ENCODE measurements around the gene NTN4.
"Not testable (repeated sequence)": the region's sequence is repeated elsewhere in the genome, so short reads cannot be mapped to it uniquely, and the experiment has no call there.

Gene NTN4

DNA sequence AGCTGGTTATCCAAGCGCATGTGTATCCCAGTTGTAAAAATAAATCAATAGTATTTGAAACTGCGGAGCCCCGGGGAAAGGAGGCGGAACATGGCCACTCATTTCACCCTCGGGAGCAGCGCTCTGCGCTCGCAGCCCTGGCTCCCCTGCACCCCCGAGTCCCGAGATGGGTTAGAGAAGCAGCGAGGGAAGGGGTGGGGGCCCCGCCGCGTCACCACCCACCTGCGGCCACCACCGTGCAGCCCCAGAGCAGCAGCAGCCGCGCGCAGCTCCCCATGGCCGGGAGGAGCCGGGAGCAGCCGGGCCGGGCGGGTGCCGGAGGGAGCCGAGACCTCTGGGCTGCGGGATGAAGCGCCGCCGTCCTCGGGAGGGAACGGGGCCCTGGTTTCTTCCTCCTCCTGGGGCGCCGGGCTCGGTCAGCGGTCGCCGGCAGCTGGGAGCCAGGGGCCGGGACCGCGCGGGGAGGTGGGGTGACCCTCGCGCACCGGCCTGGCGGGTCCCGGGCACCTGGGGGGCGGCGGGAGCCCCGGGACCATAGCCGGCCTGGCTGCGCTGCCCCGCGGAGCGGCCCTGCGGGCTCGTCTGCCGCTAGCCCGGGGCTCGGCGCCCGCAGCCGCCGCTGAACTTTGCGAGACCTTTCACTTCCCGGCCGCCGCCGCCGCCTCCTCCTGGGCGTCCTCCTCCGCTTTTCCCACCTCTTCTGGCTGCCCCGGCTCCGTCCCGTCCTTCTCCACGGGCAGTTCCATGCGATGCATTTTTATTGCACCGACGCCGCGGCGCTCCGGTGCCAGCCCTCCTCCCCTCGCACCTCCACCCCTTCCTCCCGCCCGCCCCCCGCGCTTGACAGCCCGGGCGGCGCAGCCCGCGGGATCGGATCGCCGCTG is at the start of gene NTN4:
Gene NTN4 (minus strand): TSS at position 732 of the 884 bp plus-strand sequence. CDS start 455 bp downstream, at position 277.
- DNase-seq (ENCODE audit: low spot score), result peak; percentile 6

DNA sequence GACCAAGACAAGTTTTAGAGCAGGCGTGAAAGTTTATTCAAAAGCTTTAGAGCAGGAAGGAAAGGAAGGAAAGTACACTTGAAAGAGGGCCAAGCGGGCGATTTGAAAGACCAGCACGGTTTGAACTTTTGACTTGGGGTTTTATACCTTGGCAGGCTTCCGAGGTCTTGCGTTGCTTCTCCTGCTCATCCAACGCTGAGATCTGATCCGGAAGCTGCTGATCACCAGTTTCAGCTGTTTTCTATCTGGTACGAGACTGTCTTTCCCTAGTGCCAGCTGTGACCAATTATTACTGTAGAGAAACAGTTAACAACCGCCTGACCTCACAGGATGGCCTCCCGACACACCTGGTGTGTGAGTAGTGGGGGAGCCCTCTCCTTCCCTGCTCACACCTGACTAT is 47.6 kb upstream of the NTN4 start:
- no peak for DNase-seq (ENCODE audit: low spot score)

DNA sequence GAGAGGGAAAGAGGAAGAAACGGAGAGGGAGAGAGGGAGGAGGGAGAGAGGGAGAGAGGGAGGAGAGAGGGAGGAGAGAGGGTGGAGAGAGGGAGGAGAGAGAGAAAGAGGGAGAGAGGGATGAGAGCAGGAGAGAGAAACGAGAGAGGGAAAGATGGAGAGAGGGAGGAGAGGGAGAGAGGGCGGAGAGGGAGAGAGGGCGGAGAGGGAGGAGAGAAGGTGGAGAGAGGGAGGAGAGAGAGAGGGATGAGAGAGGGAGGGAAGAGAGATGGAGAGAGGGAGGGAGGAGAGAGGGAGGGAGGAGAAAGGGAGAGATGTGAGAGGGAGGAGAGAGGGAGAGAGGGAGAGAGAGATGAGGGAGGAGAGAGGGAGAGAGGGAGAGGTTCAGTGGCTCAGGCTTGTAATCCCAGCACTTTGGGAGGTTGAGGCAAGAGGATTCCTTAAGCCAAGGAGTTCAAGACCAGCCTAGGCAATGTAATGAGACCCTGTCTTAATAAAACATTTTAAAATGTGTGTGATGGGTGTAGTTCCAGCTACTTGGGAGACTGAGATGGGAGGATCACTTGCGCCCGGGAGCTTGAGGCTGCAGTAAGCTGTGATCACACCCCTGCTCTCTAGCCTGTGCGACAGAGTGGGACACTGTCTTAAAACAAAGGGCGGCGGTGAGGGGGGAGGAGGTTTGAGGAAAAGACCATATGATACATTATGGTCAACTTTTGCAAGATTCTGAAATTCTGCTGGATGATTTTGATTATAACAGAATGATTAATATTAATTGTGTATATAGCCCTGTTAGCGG is 46.9 kb upstream of the NTN4 start:
- DNase-seq (ENCODE audit: low spot score), result no peak

DNA sequence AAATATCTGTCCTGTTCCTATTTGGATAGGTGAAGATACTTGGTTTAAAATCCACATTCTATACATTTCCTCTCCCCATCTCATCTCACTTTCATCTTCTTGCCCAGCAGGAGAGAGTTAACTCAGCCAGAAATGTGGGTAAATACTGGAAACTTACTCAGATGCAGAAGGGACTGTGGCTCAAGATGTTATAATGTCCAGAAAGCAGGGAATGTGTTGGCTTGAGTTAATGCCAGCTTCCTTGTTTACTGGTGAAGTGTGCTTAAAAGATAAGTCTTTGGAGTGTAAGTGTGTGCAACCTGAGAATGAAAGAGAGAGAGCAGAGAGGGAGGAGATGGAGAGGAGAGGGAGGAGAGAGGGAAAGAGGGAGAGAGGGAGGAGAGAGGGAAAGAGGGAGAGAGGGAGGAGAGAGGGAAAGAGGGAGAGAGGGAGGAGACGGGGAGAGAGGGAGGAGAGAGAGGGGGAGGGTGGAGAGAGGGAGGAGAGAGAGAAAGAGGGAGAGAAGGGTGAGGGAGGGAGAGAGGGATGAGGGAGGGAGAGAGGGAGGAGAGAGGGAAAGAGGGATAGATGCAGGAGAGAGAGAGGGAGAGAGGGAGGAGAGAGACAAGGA is 46.2 kb upstream of the NTN4 start:
- no peak for DNase-seq (ENCODE audit: low spot score)

DNA sequence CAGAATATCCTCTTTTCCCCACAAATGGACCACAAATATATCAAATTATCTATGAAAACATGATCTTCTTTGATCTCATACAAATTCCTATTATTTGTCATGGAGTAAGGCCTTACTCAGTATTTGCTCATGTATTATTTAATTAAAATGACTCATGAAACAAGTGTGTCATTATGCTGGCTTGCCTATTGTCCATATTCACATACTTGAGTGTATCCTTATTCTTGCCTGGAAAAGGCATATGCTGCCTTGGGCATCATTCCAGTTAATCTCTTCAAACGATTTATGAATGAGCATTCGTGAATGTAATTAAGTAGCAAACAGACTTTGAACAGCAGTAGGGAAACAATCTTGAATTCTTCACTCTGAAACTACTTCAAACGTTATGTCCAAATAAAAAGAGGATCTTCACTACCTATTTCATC is 45.6 kb upstream of the NTN4 start:
- DNase-seq (ENCODE audit: low spot score), result no peak

DNA sequence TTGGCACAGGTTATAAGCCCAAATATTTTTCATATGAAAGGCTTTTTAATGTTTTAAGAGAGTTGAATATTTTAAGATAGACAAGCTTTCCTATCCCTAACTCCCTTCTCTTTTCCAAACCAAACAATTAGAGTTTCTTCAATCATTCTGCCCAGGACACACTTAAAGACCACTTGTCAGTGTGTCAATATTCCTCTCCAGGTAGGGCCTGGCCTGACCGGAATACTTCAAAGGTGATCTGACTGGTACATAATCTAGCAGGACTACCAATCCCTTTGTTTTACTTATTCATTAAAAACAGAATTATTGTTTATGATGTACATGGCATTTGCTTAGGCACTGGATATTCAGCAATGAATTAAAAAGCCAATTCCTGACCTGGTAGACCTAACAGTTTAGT is 44.0 kb upstream of the NTN4 start:
- no peak for DNase-seq (ENCODE audit: low spot score)

DNA sequence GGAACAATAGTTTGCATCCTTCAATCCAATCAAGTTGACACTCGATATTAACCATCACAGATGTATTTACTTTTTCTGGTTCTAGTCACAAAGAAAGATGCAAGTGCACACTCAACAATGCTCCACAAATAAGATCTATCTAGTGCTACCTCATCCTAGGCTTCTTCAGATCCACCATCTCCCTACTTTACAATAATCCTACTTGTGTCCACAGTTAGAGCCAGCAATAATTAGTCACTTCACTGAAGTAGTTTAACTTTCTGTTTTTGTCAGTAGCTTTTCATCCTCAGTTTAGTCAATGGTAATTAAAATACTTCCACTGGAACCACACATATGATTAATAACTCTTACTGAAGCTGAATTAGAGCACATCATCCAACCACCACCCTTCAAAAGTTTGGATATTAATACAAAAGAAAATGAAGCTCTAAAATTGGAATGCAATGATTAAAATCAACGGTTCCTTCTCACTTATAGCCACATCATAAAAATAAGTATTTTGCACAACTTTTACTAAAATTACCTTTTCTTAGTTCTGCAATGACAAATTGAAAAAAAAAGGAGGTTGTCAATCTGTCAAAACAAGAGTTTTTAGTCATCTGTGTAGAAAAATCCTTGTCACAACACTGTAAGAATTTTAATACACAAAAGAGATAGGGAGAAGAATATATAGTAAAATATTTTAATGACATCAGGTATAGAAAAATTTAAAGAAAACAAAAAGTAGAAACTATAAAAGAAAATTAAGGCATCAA is 39.9 kb upstream of the NTN4 start:
- DNase-seq (ENCODE audit: low spot score), result no peak

DNA sequence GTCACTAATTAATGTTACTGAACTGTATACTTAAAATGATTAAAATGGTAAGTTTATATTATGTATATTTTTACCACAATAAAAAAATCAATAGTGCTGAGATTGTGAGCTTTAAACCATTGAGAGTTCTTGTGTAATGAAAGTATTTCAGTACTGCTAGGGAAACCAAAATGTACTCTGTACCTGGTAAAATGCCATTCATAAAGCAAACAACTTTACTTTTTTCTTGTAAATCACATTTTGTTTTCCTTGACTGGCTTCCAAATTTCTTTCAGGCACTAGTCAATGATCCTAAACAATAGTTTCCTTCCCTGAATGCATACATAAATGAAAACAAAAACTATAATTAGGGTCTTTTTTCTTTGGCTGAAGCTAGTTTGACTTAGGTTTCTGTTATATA is 38.8 kb upstream of the NTN4 start:
- DNase-seq (ENCODE audit: low spot score), result no peak

DNA sequence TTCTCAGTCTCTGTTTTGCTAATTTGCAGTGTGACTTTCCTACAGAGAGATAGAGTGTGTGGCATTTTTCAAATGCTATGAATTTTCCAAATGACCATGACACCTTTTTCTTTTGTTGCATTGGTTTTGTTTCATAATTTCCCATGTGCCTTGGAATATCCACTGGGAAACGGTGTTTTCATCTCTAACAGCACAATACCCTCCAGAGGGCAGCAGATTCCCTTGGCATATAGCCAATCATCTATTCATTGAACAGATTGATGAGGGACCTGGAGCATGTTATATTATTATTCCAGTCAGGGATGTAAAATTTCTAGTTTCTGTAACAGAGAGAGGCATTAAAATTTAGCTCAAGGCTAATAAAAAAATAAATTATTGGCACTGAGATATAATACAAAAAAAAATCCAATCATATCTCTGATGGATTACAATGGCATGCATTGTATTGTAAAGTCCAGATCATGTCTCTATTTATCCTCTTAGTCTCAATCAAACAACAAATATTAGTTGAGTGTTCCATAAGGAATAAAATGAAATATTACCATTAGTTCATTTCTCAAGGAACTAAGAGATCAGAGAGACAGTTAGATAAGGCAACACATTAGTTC is 29.6 kb upstream of the NTN4 start:
- no peak for DNase-seq (ENCODE audit: low spot score)

DNA sequence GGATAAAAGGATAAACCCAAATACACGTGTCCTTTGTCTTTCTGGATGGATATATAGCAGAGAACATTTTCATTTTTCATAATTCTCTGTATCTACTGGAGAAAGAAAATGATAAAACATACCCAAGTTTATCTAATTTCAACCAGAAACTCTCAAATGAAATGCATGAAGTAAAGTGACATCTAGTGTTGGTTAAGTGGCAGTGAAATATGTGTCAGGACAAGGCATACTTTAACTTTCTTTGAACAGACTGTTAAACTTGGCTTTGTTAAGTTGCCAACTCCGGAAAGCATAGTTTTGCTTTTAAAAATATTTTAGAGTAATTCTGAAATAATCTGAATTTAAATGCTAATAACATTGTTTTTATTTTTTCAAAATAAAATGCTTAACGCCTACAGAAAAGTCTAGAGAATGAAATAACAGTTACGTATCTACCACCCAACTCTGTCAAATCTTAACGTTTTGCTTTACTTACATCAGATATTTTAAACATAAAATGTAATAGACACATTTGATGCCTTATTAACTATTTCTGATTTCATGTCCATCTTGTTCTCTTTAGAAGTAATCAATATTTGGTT is 25.2 kb upstream of the NTN4 start:
- DNase-seq (ENCODE audit: low spot score), result no peak

DNA sequence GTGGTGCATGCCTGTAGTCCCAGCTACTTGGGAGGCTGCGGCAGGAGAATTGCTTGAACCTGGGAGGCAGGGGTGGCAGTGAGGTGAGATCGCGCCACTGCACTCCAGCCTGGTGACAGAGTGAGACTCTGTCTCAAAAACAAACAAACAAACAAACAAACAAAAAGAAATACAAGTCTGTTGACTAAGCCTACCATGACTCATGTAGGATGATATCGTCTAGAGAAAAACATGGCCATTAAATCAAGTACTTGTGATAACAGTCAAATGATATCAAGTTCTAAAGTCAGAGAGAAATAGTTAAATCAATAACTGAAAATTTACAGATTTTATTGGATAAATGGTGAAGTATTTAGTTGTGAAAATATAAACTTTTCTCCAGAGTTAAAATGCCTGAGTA is 21.6 kb upstream of the NTN4 start:
- DNase-seq (ENCODE audit: low spot score), result not testable (repeated sequence)

DNA sequence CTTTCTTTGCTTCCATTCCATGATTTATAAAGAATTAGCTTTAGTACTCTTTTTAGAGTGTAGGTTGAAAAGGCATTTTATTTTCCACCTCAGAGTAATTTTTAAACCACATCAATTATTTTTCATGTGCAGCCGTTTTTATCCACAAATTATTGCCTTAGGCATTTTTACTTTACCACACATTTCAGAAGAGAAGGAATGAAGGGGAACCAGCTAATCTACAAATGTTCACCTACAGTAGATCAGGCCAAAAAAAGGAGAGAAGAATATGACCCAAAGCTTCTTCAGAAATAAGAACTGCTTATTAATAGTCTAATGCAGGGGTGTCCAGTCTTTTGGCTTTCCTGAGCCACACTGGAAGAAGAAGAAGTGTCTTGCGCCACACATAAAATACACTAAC is 19.8 kb upstream of the NTN4 start:
- DNase-seq (ENCODE audit: low spot score), result no peak

DNA sequence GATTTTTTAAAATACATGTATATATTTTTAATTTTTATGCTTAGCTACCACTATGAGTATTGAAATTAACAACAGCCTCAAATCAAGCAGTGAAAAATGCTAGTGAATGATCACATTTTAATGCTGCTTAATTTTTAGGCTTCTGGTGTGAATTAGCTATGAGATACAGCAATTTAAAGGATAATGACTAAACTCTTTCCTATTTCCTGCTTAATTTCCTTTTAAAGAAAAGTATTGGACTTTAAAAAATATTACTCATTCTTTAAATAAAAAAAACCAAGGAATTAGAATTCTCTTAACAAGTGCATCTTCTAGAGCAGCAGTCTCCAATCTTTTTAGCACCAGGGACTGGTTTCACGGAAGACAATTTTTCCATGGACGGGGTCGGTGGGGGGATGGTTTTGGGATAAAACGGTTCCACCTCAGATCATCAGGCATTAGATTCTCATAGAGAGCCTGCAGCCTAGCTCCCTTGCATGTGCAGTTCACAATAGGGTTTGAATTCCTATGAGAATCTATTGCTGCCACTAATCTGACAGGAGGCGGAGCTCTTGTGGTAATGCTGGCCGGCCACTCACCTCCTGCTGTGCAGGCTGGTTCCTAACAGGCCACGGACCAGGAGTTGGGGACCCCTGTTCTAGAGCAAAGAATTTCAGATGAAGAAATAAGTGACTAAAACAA is 18.6 kb upstream of the NTN4 start:
- DNase-seq (ENCODE audit: low spot score), result no peak

DNA sequence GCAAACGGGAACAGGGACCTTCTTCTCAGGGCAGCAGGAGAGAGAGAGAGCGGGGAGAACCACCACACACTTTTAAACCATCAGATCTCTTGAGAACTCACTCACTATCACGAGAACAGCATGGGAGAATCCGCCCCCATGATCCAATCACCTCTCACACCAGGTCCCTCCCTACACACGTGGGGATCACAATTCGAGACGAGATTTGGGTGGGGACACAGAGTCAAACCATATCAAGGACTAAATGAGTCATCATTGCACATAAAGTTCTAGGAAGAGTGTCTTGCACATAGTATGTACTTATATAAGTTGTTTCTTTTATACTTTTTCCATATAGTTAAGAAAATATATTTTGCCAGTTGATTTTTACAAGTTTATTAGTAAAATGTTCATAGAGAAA is 17.6 kb upstream of the NTN4 start:
- DNase-seq (ENCODE audit: low spot score), result peak; percentile 12

DNA sequence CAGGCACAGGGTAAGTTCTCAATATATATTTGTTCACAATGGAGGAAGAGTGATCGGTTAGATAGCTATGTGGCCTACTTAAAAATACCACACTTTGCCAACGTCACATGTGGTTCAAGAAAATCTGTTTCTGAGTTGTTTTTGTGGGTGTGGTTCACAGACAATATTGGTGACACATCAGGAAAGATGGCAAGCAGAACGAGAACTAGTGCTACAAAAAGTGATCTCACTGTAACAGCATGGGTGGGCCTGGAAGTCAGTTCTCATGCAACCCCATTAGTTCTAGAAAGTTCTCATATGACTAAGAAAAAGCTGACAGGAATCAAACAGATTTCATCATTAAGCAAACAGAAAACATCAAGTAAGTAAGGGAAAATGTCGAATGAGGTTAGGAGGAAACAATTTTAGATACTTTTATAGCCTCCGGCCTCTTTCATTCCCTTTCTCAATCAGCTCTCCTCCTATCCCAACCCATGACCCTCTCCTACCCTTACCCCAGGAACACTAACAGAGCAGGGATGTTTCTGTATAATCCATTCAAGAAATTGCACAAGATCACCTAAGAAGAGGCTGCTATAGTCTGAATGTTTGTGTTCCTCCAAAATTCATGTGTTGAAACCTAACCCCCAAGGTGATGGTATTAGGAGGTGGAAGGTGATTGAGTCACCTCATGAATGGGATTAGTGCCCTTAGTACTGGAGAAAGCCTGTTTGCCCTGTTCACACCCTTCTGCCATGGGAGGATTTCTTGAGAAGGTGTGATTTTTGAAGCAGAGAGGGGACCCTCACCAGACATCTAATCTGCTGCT is 15.5 kb upstream of the NTN4 start:
- peak; percentile 59 for DNase-seq (ENCODE audit: low spot score)

DNA sequence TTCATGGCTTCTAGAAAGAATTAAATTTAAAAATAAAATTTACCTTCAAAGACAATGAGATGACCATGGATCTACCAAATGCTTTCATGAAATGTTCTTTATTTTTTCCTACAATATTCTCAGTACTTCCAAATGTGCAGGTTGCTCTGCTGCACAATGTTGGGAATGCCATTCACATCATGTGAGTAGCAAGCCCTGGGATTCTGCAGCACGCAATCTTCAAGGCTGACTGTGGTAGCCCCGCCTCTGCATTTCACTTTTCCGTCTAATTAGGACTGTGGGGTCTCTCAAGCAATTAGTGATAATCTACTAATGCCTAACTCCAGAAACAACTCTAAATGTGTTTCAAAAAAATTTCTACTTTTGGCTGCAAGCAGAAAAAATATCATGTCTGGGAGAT is 13.7 kb upstream of the NTN4 start:
- DNase-seq (ENCODE audit: low spot score), result no peak

DNA sequence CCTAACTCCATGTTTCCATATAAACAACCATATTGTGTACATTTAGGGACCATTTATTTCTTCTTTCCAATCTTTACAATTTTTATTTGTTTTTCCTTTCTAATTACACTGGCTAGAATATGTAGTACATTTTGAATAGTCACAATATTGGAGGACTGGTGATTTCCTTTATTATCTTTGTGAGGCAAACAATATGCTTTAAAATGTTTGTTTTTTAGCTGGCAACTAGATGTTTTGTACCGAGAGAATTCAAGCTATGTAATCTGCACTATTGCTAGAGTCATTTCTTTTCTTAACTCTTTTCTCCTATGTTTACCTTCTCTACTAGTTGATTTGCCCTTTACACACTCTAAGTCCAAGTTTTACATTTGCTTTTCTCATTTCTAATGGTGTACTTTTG is 13.3 kb upstream of the NTN4 start:
- DNase-seq (ENCODE audit: low spot score), result no peak

DNA sequence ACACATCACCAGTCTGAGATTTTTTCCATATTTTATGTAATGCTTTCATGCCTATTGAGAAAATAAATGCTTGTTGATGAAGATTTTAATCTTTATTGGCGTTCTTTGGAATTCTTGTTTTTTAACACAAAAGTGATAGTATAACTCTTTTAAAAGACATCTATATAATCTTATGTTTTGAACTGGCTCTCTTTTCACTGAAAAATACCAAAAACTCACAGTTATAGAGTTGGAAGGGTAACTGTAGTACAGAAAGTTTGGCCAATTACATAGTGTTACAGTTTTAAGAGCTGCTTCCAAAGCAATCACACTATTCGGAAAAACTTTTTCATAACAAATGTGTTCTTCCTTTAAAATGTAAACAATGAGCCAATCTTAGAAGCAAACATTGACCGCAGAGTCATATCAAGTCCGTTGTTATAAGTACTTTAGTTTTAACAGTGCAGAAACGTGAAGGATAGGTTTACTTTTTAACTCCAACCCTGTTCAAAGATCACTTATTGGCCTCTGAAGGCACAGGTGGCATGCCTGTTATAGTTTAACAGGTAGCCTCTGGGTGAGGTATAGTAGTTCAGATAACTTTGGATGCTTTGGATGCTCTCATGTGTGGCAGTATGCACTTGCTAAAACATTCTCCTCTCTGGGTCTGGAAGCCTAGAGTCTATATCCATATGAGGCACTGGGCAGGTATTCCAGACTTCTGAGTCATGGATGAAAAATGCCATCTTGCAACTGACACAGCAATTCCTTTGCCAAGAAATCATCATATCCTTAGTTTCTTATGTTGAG is 12.1 kb upstream of the NTN4 start:
- no peak for DNase-seq (ENCODE audit: low spot score)

DNA sequence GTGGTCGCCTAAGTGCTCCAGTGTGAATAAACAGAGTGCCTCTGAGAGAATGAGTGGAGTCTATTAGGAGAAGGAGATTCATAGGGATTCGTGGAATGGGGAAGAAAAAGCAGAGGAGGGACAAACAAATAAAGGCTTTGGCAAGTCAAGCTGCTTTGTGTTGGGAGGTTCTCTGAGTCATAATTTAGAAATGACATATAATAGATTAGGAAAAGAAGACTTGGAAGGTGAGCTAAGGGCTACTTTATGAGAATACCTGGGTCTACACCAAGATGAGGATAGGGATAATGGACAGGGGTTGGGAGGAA is 6.4 kb upstream of the NTN4 start:
- no peak for DNase-seq (ENCODE audit: low spot score)

All from CD4-positive, alpha-beta T cell treated with Interleukin-2 at 100 ng/mL for 4 hours (primary cell).